CD4-positive, alpha-beta memory T cell (primary cell): ENCODE data around the gene ZNF524. TPM values are rescaled to one million over a fixed set of nuclear protein-coding genes. Genes with fewer than 3 reads are reported as not detected.
A peak's percentile ranks its signal among the peaks of the same experiment; 100 is the strongest.
"Not testable (repeated sequence)": the region's sequence is repeated elsewhere in the genome, so short reads cannot be mapped to it uniquely, and the experiment has no call there.

Experiments
- CTCF ChIA-PET: fragments of 350-600 bp; sonication (Branson Sonifier 250); formaldehyde crosslinking; loops from one replicate; lab custom pipeline; 2021; ENCODE audit warnings: inconsistent platforms; ENCODE audit not compliant: partially characterized antibody; lab: Charles Lee
- POLR2A ChIA-PET: fragments of 350-600 bp; sonication (Branson Sonifier 250); formaldehyde crosslinking; loops from one replicate; lab custom pipeline; 2021; ENCODE audit not compliant: partially characterized antibody; lab: Charles Lee
- DNase-seq, 5 donors: peaks; one replicate each; pipeline versions ENCODE4 v3.0.0 to v3.0.0-alpha.2; 2020 to 2022; ENCODE audit warnings: mixed read lengths in 1 of 5
- H3K27ac ChIP-seq: one replicate; pipeline ENCODE4 v1.7.0; 2013; ENCODE audit warnings: low read depth, low read length
- H3K27me3 ChIP-seq: 2 replicates; pipeline ENCODE4 v1.7.0; 2013; ENCODE audit warnings: mild to moderate bottlenecking, low read length, moderate library complexity; ENCODE audit not compliant: insufficient read depth
- H3K36me3 ChIP-seq: 2 replicates; pipeline ENCODE4 v1.7.0; 2013; ENCODE audit warnings: mild to moderate bottlenecking, low read length, moderate library complexity; ENCODE audit not compliant: insufficient read depth
- H3K4me1 ChIP-seq: 2 replicates; pipeline ENCODE4 v1.7.0; 2013; ENCODE audit warnings: mild to moderate bottlenecking, low read length, moderate library complexity; ENCODE audit not compliant: insufficient read depth
- H3K4me3 ChIP-seq, 2 donors: one replicate each; pipeline ENCODE4 v1.7.0; 2013; ENCODE audit warnings: low read length in 2 of 2, mild to moderate bottlenecking in 1 of 2
- H3K9me3 ChIP-seq, 2 donors: one replicate each; pipeline ENCODE4 v1.7.0; 2013; ENCODE audit warnings: low read length in 2 of 2, control low read depth in 1 of 2; ENCODE audit not compliant: control insufficient read depth in 1 of 2
- H3K27ac Mint-ChIP-seq, 7 donors: one replicate each; pipeline ENCODE4 v1.8.0; 2020 to 2021; ENCODE audit warnings: mixed read lengths in 7 of 7, mild to moderate bottlenecking in 6 of 7, inconsistent platforms in 3 of 7, moderate library complexity in 3 of 7
- H3K27me3 Mint-ChIP-seq, 2 donors: one replicate each; pipeline ENCODE4 v1.8.0; 2020 to 2021; ENCODE audit warnings: mixed read lengths in 2 of 2
- H3K36me3 Mint-ChIP-seq, 2 donors: one replicate each; pipeline ENCODE4 v1.8.0; 2020 to 2021; ENCODE audit warnings: mixed read lengths in 2 of 2, inconsistent platforms in 1 of 2, mild to moderate bottlenecking in 1 of 2
- H3K4me1 Mint-ChIP-seq, 4 donors: one replicate each; pipeline ENCODE4 v1.8.0; 2020 to 2021; ENCODE audit warnings: mixed read lengths in 4 of 4, mild to moderate bottlenecking in 1 of 4
- H3K4me3 Mint-ChIP-seq, 8 donors: one replicate each; pipeline ENCODE4 v1.8.0; 2020 to 2021; ENCODE audit warnings: mixed read lengths in 8 of 8, mild to moderate bottlenecking in 7 of 8, moderate library complexity in 6 of 8, inconsistent platforms in 3 of 8
- H3K9me3 Mint-ChIP-seq, 8 donors: one replicate each; pipeline ENCODE4 v1.8.0; 2020 to 2021; ENCODE audit warnings: mixed read lengths in 8 of 8, mild to moderate bottlenecking in 5 of 8, inconsistent platforms in 3 of 8, moderate library complexity in 1 of 8
- intact Hi-C: fragments of 100-400 bp; cut with micrococcal nuclease; formaldehyde crosslinking; loops from one replicate; pipeline ENCODE4 v1.15.1; 2023
- polyA plus RNA-seq, 2 donors: library from polyadenylated mRNA; unstranded; fragments of 300-500 nt; fragmentation: Illumina TruSeq; gene quantifications; one replicate each; pipeline ENCODE4 v1.2.3, GENCODE V29; 2021
- total RNA-seq, 2 experiments: library from RNA; stranded (reverse); gene quantifications; one replicate each; pipeline ENCODE4 v1.2.3, GENCODE V29; 2021

The ZNF524 gene
- total and polyA plus RNA-seq, 4 experiments from 2014 or later: 26.2 to 40.1 (median 32.6) TPM

DNA sequence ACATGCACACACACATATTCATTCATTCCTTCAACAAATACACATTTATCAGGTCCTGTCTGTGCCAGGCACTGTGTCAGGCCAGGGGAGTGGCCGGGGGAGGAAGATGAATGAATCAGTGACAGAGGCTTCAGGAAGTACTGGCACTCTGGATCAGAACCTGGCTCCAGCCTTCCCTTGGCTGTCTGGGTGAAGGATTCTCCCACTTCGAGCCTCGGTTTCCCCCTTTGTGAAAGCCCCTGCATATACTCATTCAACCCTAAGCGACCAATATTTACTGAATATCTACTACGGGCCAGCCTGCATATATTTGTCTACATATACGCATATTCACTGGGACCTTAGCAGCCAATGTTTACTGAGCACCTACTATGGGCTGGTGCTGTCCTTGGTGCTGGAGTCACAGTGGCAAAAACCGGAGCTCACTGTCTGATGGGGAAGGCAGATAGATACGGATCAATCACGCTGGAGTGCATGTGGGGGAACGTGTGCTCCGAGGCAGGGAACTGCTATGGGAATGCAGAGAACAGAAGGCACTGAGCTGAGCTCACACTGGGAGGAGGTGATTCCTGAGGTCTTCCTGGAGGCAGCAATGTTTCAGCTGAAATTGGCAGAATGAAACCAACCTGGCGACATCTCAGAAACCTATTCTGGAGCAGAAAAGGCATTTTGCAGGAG lies 18.8 kb upstream of the ZNF524 start:
- no peaks in the 10 kb centered on the region for H3K36me3 ChIP-seq
- POLR2A ChIA-PET: interaction anchor here (0.9 to 2.6 kb wide), 8 partner anchors 14 to 61 kb away, joined by 3 to 30 read pairs (median 7); partner anchors contain the start of genes FIZ1, ZNF524, ZNF581 and ZNF784

DNA sequence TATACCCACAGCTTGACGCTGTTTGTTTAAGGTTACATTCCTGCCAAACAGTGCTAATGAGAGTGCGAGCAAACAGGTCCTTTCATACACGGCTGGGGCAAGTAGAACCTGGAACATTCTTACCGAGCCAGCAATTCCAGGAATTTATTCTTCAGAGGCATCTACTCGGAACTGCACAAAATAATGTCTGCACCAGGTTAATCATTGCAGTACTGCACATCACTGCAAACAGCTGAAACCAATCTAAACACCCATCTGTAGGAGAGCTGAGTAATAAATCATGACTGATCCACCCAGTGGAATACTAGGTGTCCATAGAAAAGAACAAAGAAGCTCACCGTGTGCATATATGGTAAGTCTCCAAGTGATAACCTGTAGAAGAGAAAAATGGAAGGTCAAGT lies 18.3 kb upstream of the ZNF524 start:
- CTCF ChIA-PET: interaction anchor here (0.8 to 2.0 kb wide), 6 partner anchors 24 to 78 kb away, joined by 3 to 7 read pairs (median 4); partner anchors contain the start of gene ZNF865
- Mint-ChIP-seq H3K4me3 (peak overlapping the region; percentile 6 to 83 (median 58)), H3K4me1 (peaks cover 24 to 49% (median 31%) of the 10 kb centered on the region in 4 donors), H3K9me3 (peaks cover 0 to 4% (median 0%) of the 10 kb centered on the region in 8 donors), H3K27me3 (peaks cover 0 to 1% of the 10 kb centered on the region in 2 donors), H3K27ac (peak overlapping the region in 5 of 7 donors; percentile 43 to 91 (median 70)), H3K36me3 (peaks cover 11 to 15% of the 10 kb centered on the region in 2 donors)
- H3K9me3 ChIP-seq: no peaks in the 10 kb centered on the region
- DNase-seq: no peak
- peaks cover 32% of the 10 kb centered on the region for H3K4me1 ChIP-seq
- H3K36me3 ChIP-seq: no peaks in the 10 kb centered on the region
- POLR2A ChIA-PET: interaction anchor here (1.1 to 2.6 kb wide), 6 partner anchors 14 to 61 kb away, joined by 4 to 30 read pairs (median 10); partner anchors contain the start of genes FIZ1, ZNF524, ZNF581 and ZNF865
- H3K4me3 ChIP-seq: no peak overlapping the region
- H3K27me3 ChIP-seq: no peaks in the 10 kb centered on the region
- H3K27ac ChIP-seq: no peak overlapping the region
- intact Hi-C loops: loop anchor here (2.0 kb wide), 2 partner anchors 17 to 65 kb away; partner anchors contain the start of gene FIZ1

More for the DNA sequence above, 18.8 kb upstream of the ZNF524 start:
- intact Hi-C loops: loop anchor here (2.0 kb wide), 2 partner anchors 18 to 64 kb away; partner anchors contain the start of gene FIZ1
- no peaks in the 10 kb centered on the region for H3K27me3 ChIP-seq
- H3K4me1 ChIP-seq: peaks cover 27% of the 10 kb centered on the region
- peaks cover 24 to 44% (median 28%) of the 10 kb centered on the region in 4 donors for H3K4me1 Mint-ChIP-seq
- H3K27ac Mint-ChIP-seq: peak overlapping the region; percentile 77 to 91 (median 87)
- peak overlapping the region; percentile 61 to 68 for H3K4me3 ChIP-seq
- DNase-seq: no peak
- H3K9me3 Mint-ChIP-seq: peaks cover 0 to 4% (median 0%) of the 10 kb centered on the region in 8 donors
- H3K27me3 Mint-ChIP-seq: peaks cover 0 to 1% of the 10 kb centered on the region in 2 donors
- H3K27ac ChIP-seq: peak overlapping the region; percentile 69
- peak overlapping the region; percentile 76 to 93 (median 80) for H3K4me3 Mint-ChIP-seq
- H3K36me3 Mint-ChIP-seq: peaks cover 12 to 17% of the 10 kb centered on the region in 2 donors
- no peaks in the 10 kb centered on the region for H3K9me3 ChIP-seq
- CTCF ChIA-PET: interaction anchor here (0.8 to 2.0 kb wide), 6 partner anchors 24 to 78 kb away, joined by 3 to 7 read pairs (median 4); partner anchors contain the start of gene ZNF865

DNA sequence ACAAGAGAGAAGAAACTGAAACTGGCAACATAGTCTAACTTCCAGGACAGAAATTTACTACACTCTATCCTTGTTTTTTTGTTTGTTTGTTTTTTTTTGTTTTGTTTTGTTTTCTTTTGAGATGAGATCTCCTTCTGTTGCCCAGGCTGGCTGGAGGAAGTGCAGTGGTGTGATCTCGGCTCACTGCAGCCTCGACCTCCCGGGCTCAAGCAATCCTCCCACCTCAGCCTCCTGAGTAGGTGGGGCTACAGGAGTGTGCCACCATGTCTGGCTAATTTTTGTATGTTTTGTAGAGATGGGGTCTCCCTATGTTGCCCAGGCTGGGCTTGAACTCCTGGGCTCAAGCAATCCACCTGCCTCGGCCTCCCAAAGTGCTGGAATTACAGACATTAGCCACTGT lies 17.8 kb upstream of the ZNF524 start:
- H3K27me3 ChIP-seq, H3K27ac ChIP-seq, intact Hi-C loops, H3K9me3 ChIP-seq, H3K27me3 Mint-ChIP-seq, H3K36me3 ChIP-seq, H3K4me3 ChIP-seq, H3K9me3 Mint-ChIP-seq, DNase-seq: not testable (repeated sequence)
- Mint-ChIP-seq H3K4me1 (peaks cover 27 to 54% (median 35%) of the 10 kb centered on the region in 4 donors), H3K36me3 (peaks cover 8 to 11% of the 10 kb centered on the region in 2 donors), H3K4me3 (peak overlapping the region in 4 of 8 donors; percentile 12 to 80 (median 44)), H3K27ac (peak overlapping the region in 5 of 7 donors; percentile 43 to 89 (median 57))
- peaks cover 37% of the 10 kb centered on the region for H3K4me1 ChIP-seq
- POLR2A ChIA-PET: interaction anchor here (2.5 to 2.6 kb wide), 2 partner anchors 17 to 24 kb away, joined by 13 to 30 read pairs; partner anchors contain the start of genes FIZ1, ZNF524 and ZNF865
- CTCF ChIA-PET: interaction anchor here (1.1 to 2.0 kb wide), 3 partner anchors 49 to 79 kb away, joined by 3 to 7 read pairs (median 4); no protein-coding TSS in a partner anchor

DNA sequence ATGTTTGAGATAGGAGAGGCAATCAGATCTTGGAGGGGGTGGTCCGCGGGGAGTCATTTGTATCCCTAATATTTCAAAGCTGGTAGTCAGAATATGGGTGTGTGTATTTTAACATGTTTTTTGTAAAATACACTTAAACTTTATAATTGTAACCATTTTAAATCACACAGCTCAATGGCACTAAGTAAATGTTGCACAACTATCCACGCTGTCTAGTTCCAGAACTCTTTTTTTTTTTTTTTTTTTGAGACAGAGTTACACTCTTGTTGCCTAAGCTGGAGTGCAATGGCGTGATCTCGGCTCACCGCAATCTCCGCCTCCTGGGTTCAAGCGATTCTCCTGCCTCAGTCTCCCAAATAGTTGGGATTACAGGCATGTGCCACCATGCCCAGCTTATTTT lies 16.2 kb upstream of the ZNF524 start:
- H3K4me1 Mint-ChIP-seq: peaks cover 29 to 58% (median 44%) of the 10 kb centered on the region in 4 donors

DNA sequence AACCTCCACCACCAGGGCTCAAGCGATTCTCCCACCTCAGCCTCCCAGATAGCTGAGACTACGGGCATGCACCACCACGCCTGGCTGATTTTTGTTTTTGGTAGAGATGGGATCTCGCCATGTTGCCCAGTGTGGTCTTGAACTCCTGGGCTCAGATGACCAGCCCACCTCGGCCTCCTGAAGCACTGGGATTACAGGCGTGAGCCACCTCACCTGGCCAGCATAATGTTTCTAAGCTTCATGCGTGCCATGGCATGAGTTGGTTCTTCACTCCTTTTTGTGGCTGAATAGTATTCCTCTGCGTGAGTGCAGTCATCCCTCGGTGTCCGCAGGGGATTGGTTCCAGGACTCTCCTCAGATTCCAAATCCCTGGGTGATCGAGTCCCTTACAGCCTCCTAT lies 15.2 kb upstream of the ZNF524 start:
- Histone ChIP-seq H3K36me3 (no peaks in the 10 kb centered on the region), H3K27me3 (no peaks in the 10 kb centered on the region), H3K9me3 (no peaks in the 10 kb centered on the region), H3K4me1 (peaks cover 46% of the 10 kb centered on the region), H3K27ac (no peak overlapping the region), H3K4me3 (no peak overlapping the region)
- peaks cover 2 to 3% of the 10 kb centered on the region in 2 donors for H3K36me3 Mint-ChIP-seq
- DNase-seq: no peak
- H3K4me3 Mint-ChIP-seq: peak overlapping the region in 1 of 8 donors; percentile 89
- intact Hi-C loops: no loop called here
- POLR2A ChIA-PET: interaction anchor here (0.8 to 5.0 kb wide), 2 partner anchors 15 to 40 kb away, joined by 4 to 49 read pairs; partner anchors contain the start of genes FIZ1, ZNF524 and ZNF784
- peaks cover 0 to under 1% of the 10 kb centered on the region in 2 donors for H3K27me3 Mint-ChIP-seq
- CTCF ChIA-PET: interaction anchor here (1.6 to 5.0 kb wide), 3 partner anchors 21 to 47 kb away, joined by 3 to 23 read pairs (median 9); partner anchors contain the start of genes ZNF784 and ZNF865
- H3K9me3 Mint-ChIP-seq: peaks cover 0 to 1% (median 0%) of the 10 kb centered on the region in 8 donors
- peak overlapping the region in 2 of 7 donors; percentile 10 to 46 for H3K27ac Mint-ChIP-seq
- peaks cover 26 to 61% (median 41%) of the 10 kb centered on the region in 4 donors for H3K4me1 Mint-ChIP-seq

More for the DNA sequence above, 16.2 kb upstream of the ZNF524 start:
- ChIA-PET CTCF (interaction anchor here (1.6 to 5.0 kb wide), 3 partner anchors 22 to 48 kb away, joined by 3 to 23 read pairs (median 9); partner anchors contain the start of genes ZNF784 and ZNF865), POLR2A (interaction anchor here (0.8 to 5.0 kb wide), 2 partner anchors 16 to 41 kb away, joined by 4 to 49 read pairs; partner anchors contain the start of genes FIZ1, ZNF524 and ZNF784)
- H3K4me3 ChIP-seq, H3K27me3 Mint-ChIP-seq, H3K4me3 Mint-ChIP-seq, H3K9me3 ChIP-seq, H3K9me3 Mint-ChIP-seq, H3K36me3 Mint-ChIP-seq, H3K27ac ChIP-seq, H3K36me3 ChIP-seq, H3K27me3 ChIP-seq, DNase-seq, intact Hi-C loops: not testable (repeated sequence)
- peaks cover 48% of the 10 kb centered on the region for H3K4me1 ChIP-seq
- peak overlapping the region in 2 of 7 donors; percentile 10 to 64 for H3K27ac Mint-ChIP-seq

DNA sequence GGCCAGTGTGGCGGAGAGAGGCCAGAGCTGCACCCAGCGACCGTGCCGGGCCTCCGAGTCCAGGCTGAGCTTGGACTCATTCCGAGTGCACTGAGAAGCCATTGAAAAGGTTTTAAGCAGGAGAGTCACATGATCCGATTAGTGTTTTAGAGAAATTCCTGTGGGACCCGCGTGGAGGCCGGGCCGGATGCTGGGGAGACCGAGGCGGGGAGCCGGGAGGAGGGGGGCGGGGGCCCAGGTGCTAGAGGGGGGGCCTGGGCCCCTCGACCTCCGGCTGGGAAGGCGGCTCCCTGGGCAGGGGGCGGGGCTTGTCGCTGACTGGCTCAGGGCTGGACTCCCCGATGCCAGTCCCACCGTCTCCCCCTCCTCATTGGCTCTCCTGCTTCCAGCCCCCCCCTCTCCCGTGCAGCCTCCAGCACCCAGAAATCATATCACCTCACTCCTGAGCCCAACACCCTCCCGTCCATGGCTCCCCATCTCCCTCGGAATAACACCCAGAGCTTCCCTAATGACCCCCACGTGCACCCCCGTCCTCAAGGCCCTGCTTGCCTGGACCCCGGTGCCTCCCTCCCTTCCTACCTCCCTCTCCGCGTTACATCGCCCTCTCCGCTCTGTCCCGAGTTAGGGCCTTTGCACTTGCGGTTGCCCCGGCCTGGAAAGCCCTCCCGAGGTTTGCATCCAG lies 14.3 kb upstream of the ZNF524 start:
- H3K4me1 ChIP-seq: peaks cover 41% of the 10 kb centered on the region
- peak overlapping the region; percentile 7 to 93 (median 79) for H3K27ac Mint-ChIP-seq
- peak in 2 of 5 donors; percentile 23 to 53 for DNase-seq
- H3K4me3 Mint-ChIP-seq: peak overlapping the region; percentile 66 to 94 (median 84)
- no peaks in the 10 kb centered on the region for H3K27me3 ChIP-seq
- no peaks in the 10 kb centered on the region for H3K9me3 Mint-ChIP-seq
- H3K4me3 ChIP-seq: peak overlapping the region; percentile 6 to 10
- intact Hi-C loops: no loop called here
- POLR2A ChIA-PET: interaction anchor here (0.6 to 5.0 kb wide), 4 partner anchors 9 to 69 kb away, joined by 3 to 49 read pairs (median 3); partner anchors contain the start of genes FIZ1 and ZNF524
- no peaks in the 10 kb centered on the region for H3K36me3 ChIP-seq
- no peaks in the 10 kb centered on the region for H3K36me3 Mint-ChIP-seq
- CTCF ChIA-PET: interaction anchor here (1.6 to 5.0 kb wide), 3 partner anchors 20 to 46 kb away, joined by 3 to 23 read pairs (median 9); partner anchors contain the start of genes ZNF784 and ZNF865
- no peak overlapping the region for H3K27ac ChIP-seq
- H3K9me3 ChIP-seq: no peaks in the 10 kb centered on the region
- H3K4me1 Mint-ChIP-seq: peaks cover 23 to 59% (median 39%) of the 10 kb centered on the region in 4 donors
- H3K27me3 Mint-ChIP-seq: no peaks in the 10 kb centered on the region
